IgD-negative memory B cell (primary cell): Measurements from ENCODE around the gene SPINT4. TPM values are rescaled to one million over a fixed set of nuclear protein-coding genes. Genes with fewer than 3 reads are reported as not detected.
"Not testable (repeated sequence)": the region's sequence is repeated elsewhere in the genome, so short reads cannot be mapped to it uniquely, and the experiment has no call there.

Experiments
- H3K27ac Mint-ChIP-seq, 3 donors: one replicate each; pipeline ENCODE4 v1.8.0; 2020 to 2022; ENCODE audit warnings: mild to moderate bottlenecking in 3 of 3, mixed read lengths in 3 of 3, moderate library complexity in 1 of 3
- H3K27me3 Mint-ChIP-seq: one replicate; pipeline ENCODE4 v1.8.0; 2021; ENCODE audit warnings: mixed read lengths
- H3K36me3 Mint-ChIP-seq: one replicate; pipeline ENCODE4 v1.8.0; 2020; ENCODE audit warnings: mild to moderate bottlenecking, mixed read lengths
- H3K4me1 Mint-ChIP-seq, 3 donors: one replicate each; pipeline ENCODE4 v1.8.0; 2020 to 2022; ENCODE audit warnings: mixed read lengths in 3 of 3, mild to moderate bottlenecking in 1 of 3
- H3K4me3 Mint-ChIP-seq, 4 donors: one replicate each; pipeline ENCODE4 v1.8.0; 2020 to 2022; ENCODE audit warnings: mild to moderate bottlenecking in 4 of 4, mixed read lengths in 4 of 4, moderate library complexity in 3 of 4
- H3K9me3 Mint-ChIP-seq, 3 donors: one replicate each; pipeline ENCODE4 v1.8.0; 2020 to 2021; ENCODE audit warnings: mixed read lengths in 3 of 3, mild to moderate bottlenecking in 1 of 3
- polyA plus RNA-seq: library from polyadenylated mRNA; unstranded; fragments of 300-500 nt; fragmentation: Illumina TruSeq; gene quantifications from one replicate; pipeline ENCODE4 v1.2.3, GENCODE V29; 2021

SPINT4 gene
- polyA plus RNA-seq, result not detected

- H3K27me3 Mint-ChIP-seq, result peaks cover 8% of the 10 kb centered on the region
- H3K4me3 Mint-ChIP-seq, result no peak within 1 kb of the TSS
- H3K4me1 Mint-ChIP-seq, result peaks cover 6 to 14% (median 12%) of the 10 kb centered on the region in 3 donors
- peaks cover 8% of the 10 kb centered on the region for H3K36me3 Mint-ChIP-seq
- H3K27ac Mint-ChIP-seq, result no peak within 1 kb of the TSS
- H3K9me3 Mint-ChIP-seq, result peaks cover 0 to 3% (median 2%) of the 10 kb centered on the region in 3 donors
Observed at GRCh38 chr20:45722047-45722446, at the start of gene SPINT4. SPINT4 (plus strand) TSS chr20:45722347; CDS start chr20:45722368, 21 bp downstream.

GRCh38 chr20:45672765-45673164, 49.4 kb upstream of the SPINT4 start:
- Mint-ChIP-seq H3K4me3 (no peak overlapping the region), H3K36me3 (peaks cover 1% of the 10 kb centered on the region), H3K4me1 (no peaks in the 10 kb centered on the region), H3K9me3 (peaks cover 11 to 20% (median 13%) of the 10 kb centered on the region in 3 donors), H3K27ac (no peak overlapping the region), H3K27me3 (peaks cover 7% of the 10 kb centered on the region)

GRCh38 chr20:45679650-45680049, 42.5 kb upstream of the SPINT4 start:
- Mint-ChIP-seq H3K9me3 (peaks cover 10 to 32% (median 20%) of the 10 kb centered on the region in 3 donors), H3K4me3 (no peak overlapping the region), H3K27me3 (peaks cover 9% of the 10 kb centered on the region), H3K36me3 (peaks cover 3% of the 10 kb centered on the region), H3K27ac (no peak overlapping the region), H3K4me1 (no peaks in the 10 kb centered on the region)

- H3K27me3 Mint-ChIP-seq, result peaks cover 4% of the 10 kb centered on the region
- H3K9me3 Mint-ChIP-seq, result peaks cover 0 to 5% (median 2%) of the 10 kb centered on the region in 3 donors
- no peak overlapping the region for H3K4me3 Mint-ChIP-seq
- H3K27ac Mint-ChIP-seq, result no peak overlapping the region
- peaks cover 0 to 3% (median 0%) of the 10 kb centered on the region in 3 donors for H3K4me1 Mint-ChIP-seq
- no peaks in the 10 kb centered on the region for H3K36me3 Mint-ChIP-seq
Observed at GRCh38 chr20:45685896-45686295, 36.3 kb upstream of the SPINT4 start.

GRCh38 chr20:45693346-45693745, 28.8 kb upstream of the SPINT4 start:
- H3K4me1 Mint-ChIP-seq, H3K9me3 Mint-ChIP-seq, H3K27ac Mint-ChIP-seq, H3K4me3 Mint-ChIP-seq, H3K36me3 Mint-ChIP-seq: not testable (repeated sequence)
- H3K27me3 Mint-ChIP-seq, result peaks cover 10% of the 10 kb centered on the region

- H3K27me3 Mint-ChIP-seq, result peaks cover 10% of the 10 kb centered on the region
- H3K36me3 Mint-ChIP-seq, result peaks cover 2% of the 10 kb centered on the region
- H3K9me3 Mint-ChIP-seq, result peaks cover 0 to 2% (median 0%) of the 10 kb centered on the region in 3 donors
- no peak overlapping the region for H3K4me3 Mint-ChIP-seq
- peaks cover 0 to 1% (median under 1%) of the 10 kb centered on the region in 3 donors for H3K4me1 Mint-ChIP-seq
- H3K27ac Mint-ChIP-seq, result no peak overlapping the region
Observed at GRCh38 chr20:45695496-45695895, 26.7 kb upstream of the SPINT4 start.

- Mint-ChIP-seq H3K36me3 (peaks cover 2% of the 10 kb centered on the region), H3K4me3 (peak overlapping the region in 1 of 4 donors; percentile 42), H3K4me1 (peaks cover 9% of the 10 kb centered on the region in 3 donors), H3K27me3 (peaks cover 9% of the 10 kb centered on the region), H3K27ac (no peak overlapping the region), H3K9me3 (no peaks in the 10 kb centered on the region)
Observed at GRCh38 chr20:45701104-45701503, 21.0 kb upstream of the SPINT4 start.

GRCh38 chr20:45701873-45702272, 20.3 kb upstream of the SPINT4 start, which contains the start of gene WFDC13:
WFDC13 (plus strand) TSS chr20:45702038; CDS start chr20:45702124, 86 bp downstream.
- H3K36me3 Mint-ChIP-seq, result no peaks in the 10 kb centered on the region
- no peaks in the 10 kb centered on the region for H3K9me3 Mint-ChIP-seq
- no peak within 1 kb of the TSS for H3K27ac Mint-ChIP-seq
- peaks cover 9% of the 10 kb centered on the region for H3K27me3 Mint-ChIP-seq
- peaks cover 9% of the 10 kb centered on the region in 3 donors for H3K4me1 Mint-ChIP-seq
- H3K4me3 Mint-ChIP-seq, result peak within 1 kb of the TSS in 1 of 4 donors; percentile 73

- Mint-ChIP-seq H3K27ac (no peak within 1 kb of the TSS), H3K4me1 (peaks cover 8 to 9% (median 9%) of the 10 kb centered on the region in 3 donors), H3K36me3 (no peaks in the 10 kb centered on the region), H3K4me3 (no peak within 1 kb of the TSS), H3K9me3 (peaks cover 0 to 2% (median 0%) of the 10 kb centered on the region in 3 donors), H3K27me3 (peaks cover 9% of the 10 kb centered on the region)
Observed at GRCh38 chr20:45704969-45705637, 17.0 kb upstream of the SPINT4 start, which contains the start of gene WFDC10B. WFDC10B (minus strand) TSS chr20:45705019; CDS start chr20:45685992, 19,027 bp downstream.

GRCh38 chr20:45716141-45716688, 5.9 kb upstream of the SPINT4 start:
- H3K36me3 Mint-ChIP-seq, H3K9me3 Mint-ChIP-seq, H3K27me3 Mint-ChIP-seq: not testable (repeated sequence)
- H3K4me3 Mint-ChIP-seq, result peak overlapping the region; percentile 19 to 67 (median 46)
- peak overlapping the region; percentile 2 to 55 (median 23) for H3K27ac Mint-ChIP-seq
- H3K4me1 Mint-ChIP-seq, result peaks cover 22 to 41% (median 31%) of the 10 kb centered on the region in 3 donors

GRCh38 chr20:45725134-45725533, 3.0 kb downstream of the SPINT4 start:
- H3K27ac Mint-ChIP-seq, result no peak overlapping the region
- peaks cover 8% of the 10 kb centered on the region for H3K27me3 Mint-ChIP-seq
- H3K9me3 Mint-ChIP-seq, result peaks cover 0 to 3% (median 0%) of the 10 kb centered on the region in 3 donors
- no peak overlapping the region for H3K4me3 Mint-ChIP-seq
- peaks cover 3% of the 10 kb centered on the region for H3K36me3 Mint-ChIP-seq
- H3K4me1 Mint-ChIP-seq, result peaks cover 0 to 1% (median 0%) of the 10 kb centered on the region in 3 donors

- Mint-ChIP-seq H3K4me3 (peak overlapping the region in 1 of 4 donors; percentile 1), H3K4me1 (peaks cover 0 to 1% (median 0%) of the 10 kb centered on the region in 3 donors), H3K27ac (no peak overlapping the region), H3K36me3 (peaks cover 5% of the 10 kb centered on the region), H3K9me3 (peaks cover 6 to 9% (median 8%) of the 10 kb centered on the region in 3 donors), H3K27me3 (peaks cover 8% of the 10 kb centered on the region)
Observed at GRCh38 chr20:45727044-45727443, 4.9 kb downstream of the SPINT4 start.

- peak overlapping the region in 1 of 4 donors; percentile 6 for H3K4me3 Mint-ChIP-seq
- H3K27me3 Mint-ChIP-seq, result peaks cover 3% of the 10 kb centered on the region
- peak overlapping the region in 1 of 3 donors; percentile 25 for H3K27ac Mint-ChIP-seq
Observed at GRCh38 chr20:45732199-45732598, 10.1 kb downstream of the SPINT4 start.

GRCh38 chr20:45735552-45735951, 13.4 kb downstream of the SPINT4 start:
- H3K4me1 Mint-ChIP-seq, result peaks cover 0 to 7% (median 0%) of the 10 kb centered on the region in 3 donors
- H3K4me3 Mint-ChIP-seq, result no peak overlapping the region
- peaks cover 6% of the 10 kb centered on the region for H3K27me3 Mint-ChIP-seq
- H3K27ac Mint-ChIP-seq, result no peak overlapping the region
- peaks cover 5 to 14% (median 14%) of the 10 kb centered on the region in 3 donors for H3K9me3 Mint-ChIP-seq
- peaks cover 2% of the 10 kb centered on the region for H3K36me3 Mint-ChIP-seq

More at GRCh38 chr20:45732199-45732598, 10.1 kb downstream of the SPINT4 start:
- H3K36me3 Mint-ChIP-seq, result peaks cover 3% of the 10 kb centered on the region
- peaks cover 8 to 15% (median 14%) of the 10 kb centered on the region in 3 donors for H3K9me3 Mint-ChIP-seq
- H3K4me1 Mint-ChIP-seq, result peaks cover 0 to 7% (median 0%) of the 10 kb centered on the region in 3 donors

GRCh38 chr20:45735988-45736387, 13.8 kb downstream of the SPINT4 start:
- H3K9me3 Mint-ChIP-seq, result peaks cover 3 to 12% (median 11%) of the 10 kb centered on the region in 3 donors
- peaks cover under 1% of the 10 kb centered on the region for H3K36me3 Mint-ChIP-seq
- no peak overlapping the region for H3K27ac Mint-ChIP-seq
- peaks cover 0 to 7% (median 0%) of the 10 kb centered on the region in 3 donors for H3K4me1 Mint-ChIP-seq
- H3K27me3 Mint-ChIP-seq, result peaks cover 6% of the 10 kb centered on the region
- H3K4me3 Mint-ChIP-seq, result no peak overlapping the region
